K562 (cell line): ENCODE measurements around the gene CENPU. TPM values are rescaled to one million over a fixed set of nuclear protein-coding genes. Genes with fewer than 3 reads are reported as not detected.

Experiments
- CBFB ChIP-seq: sonication (generic); formaldehyde crosslinking; IDR thresholded peaks from 2 replicates; pipeline ENCODE4 v1.4.0; 2020; ENCODE audit warnings: mild to moderate bottlenecking, missing genetic modification reagents
- CHAMP1 ChIP-seq: fragments of 450-650 bp; IDR thresholded peaks from 2 replicates; pipeline ENCODE4 v1.6.1; 2016; ENCODE audit warnings: mild to moderate bottlenecking
- ELF2 ChIP-seq: fragments of 250-450 bp; sonication (Bioruptor Pico); IDR thresholded peaks from 2 replicates; pipeline ENCODE4 v1.5.0; 2021; ENCODE audit warnings: mild to moderate bottlenecking
- EP300 ChIP-seq: IDR thresholded peaks from 2 replicates; pipeline ENCODE4 v1.6.1; 2012; ENCODE audit warnings: low read length, improper control_type of control experiment
- ESRRA ChIP-seq: fragments of 450-650 bp; IDR thresholded peaks from 2 replicates; pipeline ENCODE4 v1.6.1; 2014; ENCODE audit warnings: low read depth, mild to moderate bottlenecking, moderate library complexity, borderline replicate concordance
- ETV1 ChIP-seq: fragments of 450-650 bp; conservative IDR thresholded peaks from 2 replicates; pipeline ENCODE4 v1.6.1; 2016; ENCODE audit warnings: missing genetic modification characterization, control low read depth, low read depth, missing compliant biosample characterization
- GATA2 ChIP-seq: sonication (generic); formaldehyde crosslinking; IDR thresholded peaks from 2 replicates; pipeline ENCODE4 v1.4.0; 2020; ENCODE audit warnings: mild to moderate bottlenecking, missing genetic modification reagents
- HDGF ChIP-seq: fragments of 450-650 bp; IDR thresholded peaks from 2 replicates; pipeline ENCODE4 v1.6.1; 2016
- MTA1 ChIP-seq: fragments of 450-650 bp; IDR thresholded peaks from 2 replicates; pipeline ENCODE4 v1.6.1; 2017; ENCODE audit warnings: borderline replicate concordance
- POLR2B ChIP-seq: fragments of 450-650 bp; IDR thresholded peaks from 2 replicates; pipeline ENCODE4 v1.6.1; 2018; ENCODE audit warnings: low read depth; ENCODE audit not compliant: partially characterized antibody
- RBM14 ChIP-seq: fragments of 200-400 bp; formaldehyde crosslinking; IDR thresholded peaks from 2 replicates; pipeline ENCODE4 v1.6.1; 2018; ENCODE audit warnings: low read depth, mild to moderate bottlenecking, low read length, moderate library complexity, borderline replicate concordance; ENCODE audit not compliant: insufficient read depth
- SMAD1 ChIP-seq: fragments of 150-350 bp; IDR thresholded peaks from 2 replicates; pipeline ENCODE4 v1.6.1; 2014; ENCODE audit warnings: low read length, low read depth; ENCODE audit not compliant: partially characterized antibody
- SMARCE1 ChIP-seq: fragments of 450-650 bp; IDR thresholded peaks from 2 replicates; pipeline ENCODE4 v1.7.1; 2016; ENCODE audit warnings: mild to moderate bottlenecking
- SP2 ChIP-seq: IDR thresholded peaks from 2 replicates; pipeline ENCODE4 v1.6.1; 2011; ENCODE audit warnings: mild to moderate bottlenecking, low read depth, low read length, moderate library complexity; ENCODE audit not compliant: poor library complexity, severe bottlenecking; ENCODE audit errors: extremely low read depth
- TBP ChIP-seq: optimal IDR thresholded peaks from 2 replicates; pipeline ENCODE3; 2011; ENCODE audit warnings: low read depth, low read length, improper control_type of control experiment
- YY1 ChIP-seq, 3 experiments: IDR thresholded peaks; 2 replicates each; pipeline ENCODE4 v1.6.1; 2011; ENCODE audit warnings: low read length in 2 of 3, mild to moderate bottlenecking in 2 of 3, moderate library complexity in 2 of 3, borderline replicate concordance in 1 of 3, control low read depth in 1 of 3, low read depth in 1 of 3; ENCODE audit not compliant: insufficient read depth in 3 of 3, insufficient replicate concordance in 2 of 3, control insufficient read depth in 1 of 3, insufficient read length in 1 of 3; ENCODE audit errors: extremely low read depth in 1 of 3
- ZNF124 ChIP-seq: sonication (generic); formaldehyde crosslinking; IDR thresholded peaks from 2 replicates; pipeline ENCODE4 v1.8.1; 2022; ENCODE audit warnings: missing genetic modification reagents
- ZNF239 ChIP-seq: fragments of 250-450 bp; sonication (Bioruptor Pico); IDR thresholded peaks from 2 replicates; pipeline ENCODE4 v1.4.0; 2020; ENCODE audit warnings: mild to moderate bottlenecking
- ZSCAN29 ChIP-seq: fragments of 450-650 bp; IDR thresholded peaks from 2 replicates; pipeline ENCODE4 v1.6.1; 2017
- polyA plus RNA-seq, 8 experiments: library from polyadenylated mRNA; depleted of rRNA in 4 of 8; stranded (reverse) in 5 of 8; unstranded in 3 of 8; fragments of >200 nt; fragmentation: Nextera tagmentation in 2 of 8; fragmentation: Illumina TruSeq in 1 of 8; extraction: Ambion mirVana in 2 of 8; extraction: Trizol in 1 of 8; gene quantifications; 2 replicates each; pipeline versions ENCODE4 v1.2.1 to v1.2.3, GENCODE V29; 2011 to 2014; ENCODE audit warnings: inconsistent platforms in 1 of 8, missing spikeins in 1 of 8
- total RNA-seq, 7 experiments: library from RNA; depleted of rRNA in 6 of 7; stranded (reverse); fragments of >200 nt in 6 of 7; fragmentation: Illumina TruSeq in 2 of 7; extraction: Trizol in 2 of 7; gene quantifications; 2 replicates each; pipeline versions ENCODE4 v1.2.1 to v1.2.3, GENCODE V29; 2011 to 2021; ENCODE audit warnings: low replicate concordance in 1 of 7
- TF ChIP-seq, protein P1 (sequence below): fragments of 450-650 bp; IDR thresholded peaks from 2 replicates; pipeline ENCODE4 v1.6.1; 2016; ENCODE audit warnings: missing biosample characterization, missing genetic modification characterization
- TF ChIP-seq, protein P2 (sequence below): fragments of 250-450 bp; sonication (Bioruptor Pico); IDR thresholded peaks from 2 replicates; pipeline ENCODE4 v1.8.0; 2022; ENCODE audit warnings: inconsistent platforms, mild to moderate bottlenecking, moderate library complexity, borderline replicate concordance
- TF ChIP-seq, protein P3 (sequence below), 2 experiments: fragments of 450-650 bp in 1 of 2; sonication (generic) in 1 of 2; formaldehyde crosslinking; conservative IDR thresholded peaks; 2 replicates each; pipeline versions ENCODE4 v1.4.0 to v1.8.1; 2020 to 2022; ENCODE audit warnings: mild to moderate bottlenecking in 1 of 2, missing genetic modification reagents in 1 of 2

The CENPU gene
- total and polyA plus RNA-seq, 9 of the 15 experiments (the other 6 are each of a cell fraction or from before 2014, with no cell fraction given), result 39.4 to 98.7 (median 84.3) TPM

- TF ChIP-seq CHAMP1 (peak; percentile 86), EP300 (peak; percentile 98), GATA2 (CRISPR knock-in tag) (peak; percentile 99), RBM14 (no peak), SP2 (no peak), TBP (no peak), CBFB (CRISPR knock-in tag) (peak; percentile 99), ELF2 (CRISPR knock-in tag) (no peak), ZSCAN29 (no peak), ETV1 (peak; percentile 83), ZNF239 (CRISPR knock-in tag) (0 out of 2 replicates have a peak, but pooled peaks have one; percentile 14), SMARCE1 (peak; percentile 100), ZNF124 (CRISPR knock-in tag) (no peak), MTA1 (peak; percentile 93), SMAD1 (peak; percentile 92), POLR2B (no peak), YY1 (IDR thresholded peaks at IDR 0.05; ENCODE audit: borderline replicate concordance in 1 of 3, control insufficient read depth in 1 of 3, extremely low read depth in 1 of 3, insufficient read depth in 3 of 3, insufficient read length in 1 of 3, insufficient replicate concordance in 2 of 3, low read depth in 1 of 3, low read length in 2 of 3) (no peak), HDGF (no peak), ESRRA (peak; percentile 98; the same call in 1 of the 2 replicates)
- TF ChIP-seq, protein P1, sequence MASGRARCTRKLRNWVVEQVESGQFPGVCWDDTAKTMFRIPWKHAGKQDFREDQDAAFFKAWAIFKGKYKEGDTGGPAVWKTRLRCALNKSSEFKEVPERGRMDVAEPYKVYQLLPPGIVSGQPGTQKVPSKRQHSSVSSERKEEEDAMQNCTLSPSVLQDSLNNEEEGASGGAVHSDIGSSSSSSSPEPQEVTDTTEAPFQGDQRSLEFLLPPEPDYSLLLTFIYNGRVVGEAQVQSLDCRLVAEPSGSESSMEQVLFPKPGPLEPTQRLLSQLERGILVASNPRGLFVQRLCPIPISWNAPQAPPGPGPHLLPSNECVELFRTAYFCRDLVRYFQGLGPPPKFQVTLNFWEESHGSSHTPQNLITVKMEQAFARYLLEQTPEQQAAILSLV (tag), result peak; percentile 27; the same call in 1 of the 2 replicates
- TF ChIP-seq, protein P2, sequence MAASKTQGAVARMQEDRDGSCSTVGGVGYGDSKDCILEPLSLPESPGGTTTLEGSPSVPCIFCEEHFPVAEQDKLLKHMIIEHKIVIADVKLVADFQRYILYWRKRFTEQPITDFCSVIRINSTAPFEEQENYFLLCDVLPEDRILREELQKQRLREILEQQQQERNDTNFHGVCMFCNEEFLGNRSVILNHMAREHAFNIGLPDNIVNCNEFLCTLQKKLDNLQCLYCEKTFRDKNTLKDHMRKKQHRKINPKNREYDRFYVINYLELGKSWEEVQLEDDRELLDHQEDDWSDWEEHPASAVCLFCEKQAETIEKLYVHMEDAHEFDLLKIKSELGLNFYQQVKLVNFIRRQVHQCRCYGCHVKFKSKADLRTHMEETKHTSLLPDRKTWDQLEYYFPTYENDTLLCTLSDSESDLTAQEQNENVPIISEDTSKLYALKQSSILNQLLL (CRISPR knock-in tag), result no peak
- TF ChIP-seq, protein P3, sequence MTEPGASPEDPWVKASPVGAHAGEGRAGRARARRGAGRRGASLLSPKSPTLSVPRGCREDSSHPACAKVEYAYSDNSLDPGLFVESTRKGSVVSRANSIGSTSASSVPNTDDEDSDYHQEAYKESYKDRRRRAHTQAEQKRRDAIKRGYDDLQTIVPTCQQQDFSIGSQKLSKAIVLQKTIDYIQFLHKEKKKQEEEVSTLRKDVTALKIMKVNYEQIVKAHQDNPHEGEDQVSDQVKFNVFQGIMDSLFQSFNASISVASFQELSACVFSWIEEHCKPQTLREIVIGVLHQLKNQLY (CRISPR knock-in tag; conservative IDR thresholded peaks at IDR 0.05), result no peak
Measured at GRCh38 chr4:184684491-184685189, 49.3 kb downstream of the CENPU start (continued).
